MCF 10A (cell line): ENCODE data around the gene NPPA. TPM values are rescaled to one million over a fixed set of nuclear protein-coding genes. Genes with fewer than 3 reads are reported as not detected.

ENCODE experiments used
- BruUV-seq: library from RNA; stranded (reverse); fragments of 400-500 nt; replicated peaks from 2 replicates; lab custom pipeline; 2021; lab: Mats Ljungman, UMichigan
- CTCF ChIA-PET: fragments of 300-600 bp; sonication (Branson Sonifier 250); formaldehyde crosslinking; extraction: SDS; loops from one replicate; lab custom pipeline; 2021; ENCODE audit warnings: antibody characterized with exemption, inconsistent platforms; lab: Yijun Ruan, JAX
- POLR2A ChIA-PET: fragments of 300-600, 350-650 bp; sonication (Branson Sonifier 250); formaldehyde crosslinking; extraction: SDS; loops from one replicate; lab custom pipeline; 2020; ENCODE audit warnings: antibody characterized with exemption, inconsistent platforms; lab: Yijun Ruan, JAX
- DNase-seq: peaks from one replicate; pipeline ENCODE4 v3.0.0-alpha.2; 2018; ENCODE audit not compliant: unreplicated experiment
- H3K27ac Mint-ChIP-seq: one replicate; pipeline ENCODE4 v1.8.0; 2022; ENCODE audit warnings: mild to moderate bottlenecking, low read depth, mixed read lengths; ENCODE audit not compliant: unreplicated experiment
- H3K27me3 Mint-ChIP-seq: one replicate; pipeline ENCODE4 v1.8.0; 2022; ENCODE audit warnings: mixed read lengths; ENCODE audit not compliant: insufficient read depth, unreplicated experiment
- H3K36me3 Mint-ChIP-seq: one replicate; pipeline ENCODE4 v1.8.0; 2022; ENCODE audit warnings: mild to moderate bottlenecking, moderate library complexity, mixed read lengths; ENCODE audit not compliant: insufficient read depth, unreplicated experiment
- H3K4me1 Mint-ChIP-seq: one replicate; pipeline ENCODE4 v1.8.0; 2022; ENCODE audit warnings: mixed read lengths; ENCODE audit not compliant: insufficient read depth, unreplicated experiment
- H3K4me3 Mint-ChIP-seq: one replicate; pipeline ENCODE4 v1.8.0; 2022; ENCODE audit warnings: mild to moderate bottlenecking, moderate library complexity, mixed read lengths; ENCODE audit not compliant: unreplicated experiment
- H3K9me3 Mint-ChIP-seq: one replicate; pipeline ENCODE4 v1.8.0; 2022; ENCODE audit warnings: mixed read lengths; ENCODE audit not compliant: unreplicated experiment
- CTCF ChIP-seq: fragments of 200-600 bp; IDR thresholded peaks from one replicate; pipeline ENCODE4 v1.8.0; 2022; ENCODE audit warnings: antibody characterized with exemption, mild to moderate bottlenecking; ENCODE audit not compliant: unreplicated experiment
- intact Hi-C: fragments of 100-400 bp; cut with micrococcal nuclease; formaldehyde crosslinking; loops from 2 replicates; pipeline ENCODE4 v1.14.1; 2022
- total RNA-seq: library from RNA; stranded (reverse); gene quantifications from 2 replicates; pipeline ENCODE4 v1.2.3, GENCODE V29; 2022

The NPPA gene
- total RNA-seq, 1 experiment from 2014 or later = not detected

- H3K27me3 Mint-ChIP-seq = peaks cover 83% of the 10 kb centered on the region
- peaks cover 7% of the 10 kb centered on the region for H3K36me3 Mint-ChIP-seq
- no peak overlapping the region for H3K27ac Mint-ChIP-seq
- no peaks in the 10 kb centered on the region for H3K4me1 Mint-ChIP-seq
- CTCF ChIA-PET = no interaction called here
- POLR2A ChIA-PET = no interaction called here
- BruUV-seq = no TSS peak
- intact Hi-C loops = no loop called here
- no peaks in the 10 kb centered on the region for H3K9me3 Mint-ChIP-seq
- DNase-seq = no peak
- H3K4me3 Mint-ChIP-seq = no peak overlapping the region
- no peak for TF ChIP-seq CTCF
These were observed 27.0 kb upstream of the NPPA start for GRCh38 chr1:11874624-11875023.

GRCh38 chr1:11874258-11874562 is 26.6 kb upstream of the NPPA start:
- Mint-ChIP-seq H3K27me3 (peaks cover 83% of the 10 kb centered on the region), H3K4me1 (no peaks in the 10 kb centered on the region), H3K9me3 (no peaks in the 10 kb centered on the region), H3K4me3 (no peak overlapping the region), H3K36me3 (peaks cover 7% of the 10 kb centered on the region), H3K27ac (no peak overlapping the region)
- ChIA-PET POLR2A (interaction anchor here (0.6 kb wide), 1 partner anchor 25 kb away, joined by 3 read pairs; no protein-coding TSS in a partner anchor), CTCF (no interaction called here)
- TF ChIP-seq CTCF = no peak
- no TSS peak for BruUV-seq
- intact Hi-C loops = no loop called here
- no peak for DNase-seq

GRCh38 chr1:11873395-11874257 is 26.0 kb upstream of the NPPA start:
- TF ChIP-seq CTCF = no peak
- no TSS peak for BruUV-seq
- ChIA-PET POLR2A (interaction anchor here (0.6 to 0.8 kb wide), 2 partner anchors 12 to 24 kb away, joined by 3 read pairs; no protein-coding TSS in a partner anchor), CTCF (no interaction called here)
- H3K9me3 Mint-ChIP-seq = no peaks in the 10 kb centered on the region
- peaks cover 83% of the 10 kb centered on the region for H3K27me3 Mint-ChIP-seq
- DNase-seq = no peak
- no peaks in the 10 kb centered on the region for H3K4me1 Mint-ChIP-seq
- no peak overlapping the region for H3K27ac Mint-ChIP-seq
- intact Hi-C loops = no loop called here
- no peak overlapping the region for H3K4me3 Mint-ChIP-seq
- H3K36me3 Mint-ChIP-seq = peaks cover 7% of the 10 kb centered on the region

- no peak for DNase-seq
- CTCF ChIA-PET = interaction anchor here (0.7 kb wide), 1 partner anchor 19 kb away, joined by 3 read pairs; no protein-coding TSS in a partner anchor
- H3K36me3 Mint-ChIP-seq = peaks cover 7% of the 10 kb centered on the region
- H3K4me1 Mint-ChIP-seq = no peaks in the 10 kb centered on the region
- no peak overlapping the region for H3K27ac Mint-ChIP-seq
- intact Hi-C loops = no loop called here
- POLR2A ChIA-PET = interaction anchor here (0.8 kb wide), 1 partner anchor 10 kb away, joined by 3 read pairs; no protein-coding TSS in a partner anchor
- no peaks in the 10 kb centered on the region for H3K9me3 Mint-ChIP-seq
- no peak overlapping the region for H3K4me3 Mint-ChIP-seq
- TF ChIP-seq CTCF = no peak
- BruUV-seq = no TSS peak
- H3K27me3 Mint-ChIP-seq = peaks cover 93% of the 10 kb centered on the region
These were observed 25.0 kb upstream of the NPPA start for GRCh38 chr1:11872545-11872944.
